Cardiac fibroblast (primary cell): ENCODE results near the gene BACH2.

ENCODE experiments used
- DNase-seq, 2 donors: peaks; one replicate each; pipeline versions ENCODE4 v3.0.0 to v3.0.0-alpha.2; 2010; ENCODE audit warnings: low read depth in 2 of 2
- H3K4me3 ChIP-seq, 2 donors: replicated peaks in 1 of 2; 1 replicate in 1 of 2; 2 replicates in 1 of 2; pipeline ENCODE4 v1.5.1; 2011; ENCODE audit warnings: low read depth in 2 of 2, low read length in 2 of 2, mild to moderate bottlenecking in 2 of 2, moderate library complexity in 1 of 2
- TF ChIP-seq, protein P1 (sequence below): IDR thresholded peaks from one replicate; pipeline ENCODE4 v1.5.1; 2011; ENCODE audit warnings: low read depth, mild to moderate bottlenecking, low read length, inconsistent platforms

Gene BACH2

GRCh38 chr6:89989742-89990141 is 306.9 kb downstream of the BACH2 start:
- TF ChIP-seq, protein P1, sequence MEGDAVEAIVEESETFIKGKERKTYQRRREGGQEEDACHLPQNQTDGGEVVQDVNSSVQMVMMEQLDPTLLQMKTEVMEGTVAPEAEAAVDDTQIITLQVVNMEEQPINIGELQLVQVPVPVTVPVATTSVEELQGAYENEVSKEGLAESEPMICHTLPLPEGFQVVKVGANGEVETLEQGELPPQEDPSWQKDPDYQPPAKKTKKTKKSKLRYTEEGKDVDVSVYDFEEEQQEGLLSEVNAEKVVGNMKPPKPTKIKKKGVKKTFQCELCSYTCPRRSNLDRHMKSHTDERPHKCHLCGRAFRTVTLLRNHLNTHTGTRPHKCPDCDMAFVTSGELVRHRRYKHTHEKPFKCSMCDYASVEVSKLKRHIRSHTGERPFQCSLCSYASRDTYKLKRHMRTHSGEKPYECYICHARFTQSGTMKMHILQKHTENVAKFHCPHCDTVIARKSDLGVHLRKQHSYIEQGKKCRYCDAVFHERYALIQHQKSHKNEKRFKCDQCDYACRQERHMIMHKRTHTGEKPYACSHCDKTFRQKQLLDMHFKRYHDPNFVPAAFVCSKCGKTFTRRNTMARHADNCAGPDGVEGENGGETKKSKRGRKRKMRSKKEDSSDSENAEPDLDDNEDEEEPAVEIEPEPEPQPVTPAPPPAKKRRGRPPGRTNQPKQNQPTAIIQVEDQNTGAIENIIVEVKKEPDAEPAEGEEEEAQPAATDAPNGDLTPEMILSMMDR = no peak
- H3K4me3 ChIP-seq = no peak overlapping the region
- DNase-seq = peak; percentile 51 to 72

DNA sequence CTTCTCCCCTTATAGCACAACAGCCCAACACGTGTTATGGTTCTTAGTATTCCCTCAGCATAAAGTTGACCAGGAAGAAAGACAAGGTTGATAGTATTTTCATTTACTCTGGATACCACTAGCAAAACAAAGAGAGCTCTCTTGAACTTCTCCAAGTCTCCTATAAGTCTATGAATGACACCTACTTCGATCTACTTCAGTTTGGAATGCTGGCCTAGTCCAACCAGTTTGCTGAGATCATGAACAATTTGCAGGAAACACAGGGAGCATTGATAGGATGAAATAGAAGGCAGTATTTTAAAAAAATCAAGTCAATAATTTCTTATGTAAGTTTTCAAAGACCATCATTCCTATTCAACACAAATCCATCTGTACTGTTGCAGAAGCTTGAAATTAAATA is 308.8 kb downstream of the BACH2 start:
- DNase-seq = no peak
- TF ChIP-seq, protein P1 = no peak
- H3K4me3 ChIP-seq = no peak overlapping the region

GRCh38 chr6:89987140-89987539 is 309.5 kb downstream of the BACH2 start:
- H3K4me3 ChIP-seq = no peak overlapping the region
- DNase-seq = no peak
- TF ChIP-seq, protein P1 = no peak

- TF ChIP-seq, protein P1 = no peak
- H3K4me3 ChIP-seq = no peak overlapping the region
- peak; percentile 32 to 47 for DNase-seq
Measured at GRCh38 chr6:89986650-89987074, 310.0 kb downstream of the BACH2 start.

- TF ChIP-seq, protein P1 = no peak
- peak; percentile 69 to 70 for DNase-seq
- no peak overlapping the region for H3K4me3 ChIP-seq
Measured at GRCh38 chr6:89985751-89986493, 310.7 kb downstream of the BACH2 start.

GRCh38 chr6:89984926-89985750 is 311.5 kb downstream of the BACH2 start:
- peak; percentile 27 to 39 for DNase-seq
- no peak overlapping the region for H3K4me3 ChIP-seq
- TF ChIP-seq, protein P1 = no peak
